Measurements from ENCODE around the gene ANK3.

Gene ANK3

DNA sequence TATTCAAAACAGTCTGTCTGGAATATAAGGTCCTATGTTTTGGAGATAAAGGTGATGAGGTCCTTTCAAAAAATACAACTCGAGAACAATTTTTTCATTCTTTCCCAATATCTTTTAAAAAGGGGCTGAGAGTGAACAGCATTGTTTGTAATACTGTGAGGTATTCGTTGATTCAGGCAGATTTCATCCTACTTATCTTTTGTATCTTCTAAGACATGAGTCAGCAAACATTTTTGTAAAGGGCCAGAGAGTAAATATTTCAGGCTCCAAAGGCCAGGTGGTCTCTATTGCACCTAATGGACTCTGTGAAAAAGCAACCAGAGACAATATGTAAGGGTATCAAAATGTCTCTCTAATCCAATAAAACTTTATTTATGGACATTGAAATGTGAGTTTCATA, 8.1 kb upstream of the ANK3 start:
- DNase-seq, result peak in 1 of 2 donors; percentile 75
- Histone ChIP-seq H3K4me1 (ENCODE audit: control insufficient read depth in 1 of 2, insufficient read depth in 2 of 2, low read length in 2 of 2) (peaks cover 3 to 4% of the 10 kb centered on the region in 2 experiments), H2AFZ (ENCODE audit: insufficient read depth, low read length, poor library complexity) (no peak overlapping the region), H3K36me3 (ENCODE audit: control insufficient read depth in 1 of 2, insufficient read depth in 2 of 2, low read length in 2 of 2) (no peaks in the 10 kb centered on the region), H3K27me3 (ENCODE audit: insufficient read depth, low read length) (no peaks in the 10 kb centered on the region), H3K4ac (ENCODE audit: low read depth, low read length) (no peak overlapping the region), H2BK12ac (ENCODE audit: low read length) (no peak overlapping the region), H3K14ac (ENCODE audit: low read length) (no peak overlapping the region), H3K18ac (ENCODE audit: low read length) (no peak overlapping the region), H2BK5ac (ENCODE audit: low read depth, low read length, poor library complexity) (no peak overlapping the region), H2AK5ac (ENCODE audit: low read length) (no peak overlapping the region), H3K4me2 (ENCODE audit: low read length) (no peak overlapping the region), H4K8ac (ENCODE audit: low read depth, low read length) (no peak overlapping the region), H3K27ac (ENCODE audit: low read depth, low read length) (no peak overlapping the region), H3K79me1 (ENCODE audit: low read length) (no peaks in the 10 kb centered on the region), H4K12ac (ENCODE audit: low read depth, low read length) (no peak overlapping the region), H2BK120ac (ENCODE audit: insufficient read depth, low read length, poor library complexity) (no peak overlapping the region), H3K9ac (ENCODE audit: low read length) (no peak overlapping the region), H3K9me3 (ENCODE audit: insufficient read depth, low read depth, low read length) (no peaks in the 10 kb centered on the region), H3K79me2 (ENCODE audit: control insufficient read depth, insufficient read depth, low read length, poor library complexity) (no peaks in the 10 kb centered on the region), H3K23ac (ENCODE audit: low read length) (no peak overlapping the region), H3K4me3 (ENCODE audit: low read depth, low read length) (no peak overlapping the region), H4K91ac (ENCODE audit: low read depth, low read length) (no peak overlapping the region)
- no CpG with 5 or more reads among the region's 2 CpGs for WGBS (ENCODE audit: extremely low coverage, insufficient coverage, insufficient read length)

DNA sequence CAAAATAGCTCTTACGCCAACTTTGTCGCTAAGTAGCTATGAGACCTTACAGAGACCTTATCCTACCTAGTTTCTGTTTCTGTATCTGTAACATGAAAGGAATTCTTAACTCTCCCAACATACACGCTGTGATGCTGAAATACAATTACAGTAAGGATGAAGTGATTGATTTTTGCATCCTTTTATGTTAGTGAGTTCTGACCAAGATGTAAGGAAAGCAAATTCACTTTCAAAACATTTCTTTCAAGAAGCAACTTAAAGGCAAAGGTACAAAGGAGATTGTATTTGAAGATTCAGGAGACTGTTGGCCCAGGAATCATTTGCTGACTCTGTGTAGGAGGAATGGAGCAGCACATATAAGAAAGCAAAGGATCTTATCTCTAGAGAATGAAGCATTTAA, 7.1 kb upstream of the ANK3 start:
- Histone ChIP-seq H4K91ac (ENCODE audit: low read depth, low read length) (no peak overlapping the region), H3K79me1 (ENCODE audit: low read length) (no peaks in the 10 kb centered on the region), H2AK5ac (ENCODE audit: low read length) (no peak overlapping the region), H3K9me3 (ENCODE audit: insufficient read depth, low read depth, low read length) (no peaks in the 10 kb centered on the region), H2AFZ (ENCODE audit: insufficient read depth, low read length, poor library complexity) (no peak overlapping the region), H2BK5ac (ENCODE audit: low read depth, low read length, poor library complexity) (no peak overlapping the region), H3K27ac (ENCODE audit: low read depth, low read length) (no peak overlapping the region), H3K14ac (ENCODE audit: low read length) (no peak overlapping the region), H4K12ac (ENCODE audit: low read depth, low read length) (no peak overlapping the region), H3K23ac (ENCODE audit: low read length) (no peak overlapping the region), H3K18ac (ENCODE audit: low read length) (no peak overlapping the region), H3K27me3 (ENCODE audit: insufficient read depth, low read length) (no peaks in the 10 kb centered on the region), H2BK12ac (ENCODE audit: low read length) (no peak overlapping the region), H3K36me3 (ENCODE audit: control insufficient read depth in 1 of 2, insufficient read depth in 2 of 2, low read length in 2 of 2) (no peaks in the 10 kb centered on the region), H3K4me3 (ENCODE audit: low read depth, low read length) (no peak overlapping the region), H3K9ac (ENCODE audit: low read length) (no peak overlapping the region), H3K4me2 (ENCODE audit: low read length) (no peak overlapping the region), H3K4me1 (ENCODE audit: control insufficient read depth in 1 of 2, insufficient read depth in 2 of 2, low read length in 2 of 2) (peaks cover 3 to 4% of the 10 kb centered on the region in 2 experiments), H4K8ac (ENCODE audit: low read depth, low read length) (no peak overlapping the region), H3K79me2 (ENCODE audit: control insufficient read depth, insufficient read depth, low read length, poor library complexity) (no peaks in the 10 kb centered on the region), H2BK120ac (ENCODE audit: insufficient read depth, low read length, poor library complexity) (no peak overlapping the region), H3K4ac (ENCODE audit: low read depth, low read length) (no peak overlapping the region)
- no peak for DNase-seq
- WGBS (ENCODE audit: extremely low coverage, insufficient coverage, insufficient read length), result no CpG with 5 or more reads among the region's 3 CpGs

DNA sequence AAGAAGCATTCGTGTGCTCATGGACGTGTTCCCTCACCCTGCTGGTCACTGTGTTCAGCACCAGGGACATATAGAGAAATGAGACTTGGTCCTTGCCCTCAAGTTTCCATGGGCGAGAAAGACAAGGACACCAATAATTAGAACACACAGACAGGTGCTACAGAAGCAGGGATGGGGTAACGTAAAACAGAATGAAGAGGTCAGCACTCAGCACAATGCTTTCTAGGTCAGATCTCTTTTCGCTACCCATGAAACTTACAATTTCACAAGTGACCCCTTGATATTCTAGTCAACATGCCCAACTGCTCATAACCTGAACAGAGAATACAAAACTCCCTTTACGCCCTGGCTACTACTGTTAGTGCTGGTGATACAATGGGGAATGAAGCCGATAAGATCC, 6.0 kb upstream of the ANK3 start:
- no CpG with 5 or more reads among the region's 7 CpGs for WGBS (ENCODE audit: extremely low coverage, insufficient coverage, insufficient read length)
- Histone ChIP-seq H3K27ac (ENCODE audit: low read depth, low read length) (no peak overlapping the region), H3K36me3 (ENCODE audit: control insufficient read depth in 1 of 2, insufficient read depth in 2 of 2, low read length in 2 of 2) (no peaks in the 10 kb centered on the region), H3K4ac (ENCODE audit: low read depth, low read length) (no peak overlapping the region), H3K79me1 (ENCODE audit: low read length) (no peaks in the 10 kb centered on the region), H3K9ac (ENCODE audit: low read length) (peak overlapping the region; percentile 10), H2BK12ac (ENCODE audit: low read length) (no peak overlapping the region), H4K91ac (ENCODE audit: low read depth, low read length) (no peak overlapping the region), H2AK5ac (ENCODE audit: low read length) (peak overlapping the region; percentile 10), H3K79me2 (ENCODE audit: control insufficient read depth, insufficient read depth, low read length, poor library complexity) (no peaks in the 10 kb centered on the region), H3K27me3 (ENCODE audit: insufficient read depth, low read length) (no peaks in the 10 kb centered on the region), H2BK5ac (ENCODE audit: low read depth, low read length, poor library complexity) (no peak overlapping the region), H4K12ac (ENCODE audit: low read depth, low read length) (no peak overlapping the region), H3K18ac (ENCODE audit: low read length) (no peak overlapping the region), H3K14ac (ENCODE audit: low read length) (no peak overlapping the region), H4K8ac (ENCODE audit: low read depth, low read length) (no peak overlapping the region), H3K9me3 (ENCODE audit: insufficient read depth, low read depth, low read length) (no peaks in the 10 kb centered on the region), H3K23ac (ENCODE audit: low read length) (no peak overlapping the region), H3K4me1 (ENCODE audit: control insufficient read depth in 1 of 2, insufficient read depth in 2 of 2, low read length in 2 of 2) (peaks cover 3 to 4% of the 10 kb centered on the region in 2 experiments), H2AFZ (ENCODE audit: insufficient read depth, low read length, poor library complexity) (no peak overlapping the region), H3K4me3 (ENCODE audit: low read depth, low read length) (no peak overlapping the region), H2BK120ac (ENCODE audit: insufficient read depth, low read length, poor library complexity) (no peak overlapping the region), H3K4me2 (ENCODE audit: low read length) (no peak overlapping the region)
- DNase-seq, result no peak

DNA sequence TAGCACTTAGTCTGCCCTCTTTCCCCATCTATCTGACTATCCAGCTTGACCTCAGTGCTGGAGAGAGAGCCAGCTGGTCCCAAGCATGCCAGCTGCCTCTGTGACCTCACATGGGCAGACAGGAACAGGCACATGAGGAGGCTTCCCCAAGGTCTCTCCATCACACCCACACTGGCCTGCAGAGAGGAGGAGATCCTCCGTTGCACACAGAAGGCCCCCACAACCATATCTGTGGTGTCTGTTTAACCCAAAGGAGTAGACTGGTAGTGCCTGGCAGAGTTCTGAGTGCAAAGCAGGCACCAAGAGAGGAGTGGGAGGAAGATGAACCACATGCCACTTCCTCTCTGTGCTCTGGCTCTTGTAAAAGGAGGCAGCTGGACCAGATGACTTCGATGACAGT, 4.8 kb upstream of the ANK3 start:
- no peak overlapping the region for H4K91ac ChIP-seq (ENCODE audit: low read depth, low read length)
- H3K27ac ChIP-seq (ENCODE audit: low read depth, low read length), result no peak overlapping the region
- H3K18ac ChIP-seq (ENCODE audit: low read length), result no peak overlapping the region
- no peak overlapping the region for H4K8ac ChIP-seq (ENCODE audit: low read depth, low read length)
- peaks cover 3 to 4% of the 10 kb centered on the region in 2 experiments for H3K4me1 ChIP-seq (ENCODE audit: control insufficient read depth in 1 of 2, insufficient read depth in 2 of 2, low read length in 2 of 2)
- no peak overlapping the region for H3K9ac ChIP-seq (ENCODE audit: low read length)
- H2AK5ac ChIP-seq (ENCODE audit: low read length), result no peak overlapping the region
- H3K79me1 ChIP-seq (ENCODE audit: low read length), result no peaks in the 10 kb centered on the region
- H3K9me3 ChIP-seq (ENCODE audit: insufficient read depth, low read depth, low read length), result no peaks in the 10 kb centered on the region
- H3K79me2 ChIP-seq (ENCODE audit: control insufficient read depth, insufficient read depth, low read length, poor library complexity), result no peaks in the 10 kb centered on the region
- no peak overlapping the region for H3K14ac ChIP-seq (ENCODE audit: low read length)
- H2BK12ac ChIP-seq (ENCODE audit: low read length), result no peak overlapping the region
- no peak overlapping the region for H2AFZ ChIP-seq (ENCODE audit: insufficient read depth, low read length, poor library complexity)
- no peak overlapping the region for H3K4ac ChIP-seq (ENCODE audit: low read depth, low read length)
- H3K4me3 ChIP-seq (ENCODE audit: low read depth, low read length), result no peak overlapping the region
- no peaks in the 10 kb centered on the region for H3K27me3 ChIP-seq (ENCODE audit: insufficient read depth, low read length)
- H3K23ac ChIP-seq (ENCODE audit: low read length), result no peak overlapping the region
- H2BK5ac ChIP-seq (ENCODE audit: low read depth, low read length, poor library complexity), result no peak overlapping the region
- no peak overlapping the region for H3K4me2 ChIP-seq (ENCODE audit: low read length)
- DNase-seq, result no peak
- WGBS (ENCODE audit: extremely low coverage, insufficient coverage, insufficient read length), result no CpG with 5 or more reads among the region's 2 CpGs
- H4K12ac ChIP-seq (ENCODE audit: low read depth, low read length), result no peak overlapping the region
- H3K36me3 ChIP-seq (ENCODE audit: control insufficient read depth in 1 of 2, insufficient read depth in 2 of 2, low read length in 2 of 2), result no peaks in the 10 kb centered on the region
- no peak overlapping the region for H2BK120ac ChIP-seq (ENCODE audit: insufficient read depth, low read length, poor library complexity)

All from trophoblast cell (in vitro differentiated cells and primary cell).